T-cell (primary cell): ENCODE measurements around the gene ANKHD1. TPM values are rescaled to one million over a fixed set of nuclear protein-coding genes. Genes with fewer than 3 reads are reported as not detected.
"Not testable (repeated sequence)": the region's sequence is repeated elsewhere in the genome, so short reads cannot be mapped to it uniquely, and the experiment has no call there.

Experiments
- ATAC-seq, 4 experiments: fragments of 200-7000 bp in 3 of 4; fragments of 150-1000 bp in 1 of 4; cut with Tn5 transposase; replicated peaks in 1 of 4; 1 replicate in 3 of 4; 2 replicates in 1 of 4; pipeline ENCODE4 v1.10.0; 2021; ENCODE audit warnings: moderate library complexity in 3 of 4, mild to moderate bottlenecking in 2 of 4, moderate number of reproducible peaks in 1 of 4
- CTCF ChIA-PET, 2 donors: fragments of 300-600 bp; sonication (Branson Sonifier 250); formaldehyde crosslinking; loops; one replicate each; lab custom pipeline; 2022; ENCODE audit warnings: antibody characterized with exemption in 2 of 2; lab: Charles Lee
- POLR2A ChIA-PET, 2 donors: fragments of 300-600 bp; sonication (Branson Sonifier 250); formaldehyde crosslinking; loops; one replicate each; lab custom pipeline; 2022; ENCODE audit warnings: antibody characterized with exemption in 2 of 2; lab: Charles Lee
- DNase-seq, 35 experiments: peaks; one replicate each; pipeline versions ENCODE4 v3.0.0 to v3.0.0-alpha.2; 2013 to 2023
- H3K27ac ChIP-seq: one replicate; pipeline ENCODE4 v1.5.1; 2013; ENCODE audit warnings: low read length
- H3K27me3 ChIP-seq, 2 experiments: replicated peaks in 1 of 2; 1 replicate in 1 of 2; 2 replicates in 1 of 2; pipeline versions ENCODE4 v1.6.1 to v1.7.0; 2013; ENCODE audit warnings: low read length in 1 of 2, mixed read lengths in 1 of 2; ENCODE audit not compliant: control insufficient read depth in 2 of 2, insufficient read depth in 2 of 2; ENCODE audit errors: extremely low read depth in 1 of 2
- H3K36me3 ChIP-seq, 2 donors: 1 replicate in 1 of 2; 2 replicates in 1 of 2; pipeline versions ENCODE4 v1.6.1 to v1.7.0; 2013; ENCODE audit warnings: low read length in 1 of 2; ENCODE audit not compliant: control insufficient read depth in 2 of 2, insufficient read depth in 1 of 2; ENCODE audit errors: extremely low read depth in 1 of 2
- H3K4me1 ChIP-seq, 2 experiments: 1 replicate in 1 of 2; 2 replicates in 1 of 2; pipeline versions ENCODE4 v1.6.1 to v1.7.0; 2013; ENCODE audit warnings: low read length in 2 of 2, mixed read lengths in 1 of 2; ENCODE audit not compliant: insufficient read depth in 2 of 2, control insufficient read depth in 1 of 2; ENCODE audit errors: extremely low read depth in 1 of 2
- H3K4me3 ChIP-seq, 2 donors: 1 replicate in 1 of 2; 2 replicates in 1 of 2; pipeline versions ENCODE4 v1.5.1 to v1.7.0; 2013; ENCODE audit warnings: mild to moderate bottlenecking in 2 of 2, low read length in 1 of 2, moderate library complexity in 1 of 2; ENCODE audit not compliant: control insufficient read depth in 1 of 2; ENCODE audit errors: extremely low read depth in 1 of 2
- H3K9me3 ChIP-seq: 2 replicates; pipeline ENCODE4 v1.7.0; 2013
- H3K27ac Mint-ChIP-seq, 2 donors: one replicate each; pipeline ENCODE4 v1.8.0; 2020 to 2021; ENCODE audit warnings: mild to moderate bottlenecking in 2 of 2, mixed read lengths in 2 of 2
- H3K27me3 Mint-ChIP-seq, 2 donors: one replicate each; pipeline ENCODE4 v1.8.0; 2021 to 2022; ENCODE audit warnings: mixed read lengths in 2 of 2
- H3K36me3 Mint-ChIP-seq: one replicate; pipeline ENCODE4 v1.8.0; 2021; ENCODE audit warnings: mixed read lengths
- H3K4me1 Mint-ChIP-seq, 3 donors: one replicate each; pipeline ENCODE4 v1.8.0; 2020 to 2022; ENCODE audit warnings: mixed read lengths in 3 of 3, mild to moderate bottlenecking in 1 of 3
- H3K4me3 Mint-ChIP-seq, 3 donors: one replicate each; pipeline ENCODE4 v1.8.0; 2020 to 2022; ENCODE audit warnings: mild to moderate bottlenecking in 3 of 3, mixed read lengths in 3 of 3, moderate library complexity in 3 of 3
- H3K9me3 Mint-ChIP-seq, 3 donors: one replicate each; pipeline ENCODE4 v1.8.0; 2020 to 2022; ENCODE audit warnings: mixed read lengths in 3 of 3
- WGBS: methylation state at CpG from one replicate; pipeline ENCODE4 v1.1.5; 2013; ENCODE audit warnings: missing lambda C conversion rate; ENCODE audit not compliant: insufficient coverage; 5-methylcytosine and 5-hydroxymethylcytosine counted together
- total RNA-seq, 35 experiments: library from RNA in 6 of 35; stranded (reverse) in 6 of 35; fragments of 120-200 nt in 1 of 35; gene quantifications; one replicate each; pipeline versions ENCODE4 v1.2.1 to v1.2.4 and lab custom pipeline; 2013 to 2026

ANKHD1 gene
- total RNA-seq, 5 donors from 2014 or later (not counting 1 experiment from before 2014, with no cell fraction given): 184 to 220 (median 203) TPM

DNA sequence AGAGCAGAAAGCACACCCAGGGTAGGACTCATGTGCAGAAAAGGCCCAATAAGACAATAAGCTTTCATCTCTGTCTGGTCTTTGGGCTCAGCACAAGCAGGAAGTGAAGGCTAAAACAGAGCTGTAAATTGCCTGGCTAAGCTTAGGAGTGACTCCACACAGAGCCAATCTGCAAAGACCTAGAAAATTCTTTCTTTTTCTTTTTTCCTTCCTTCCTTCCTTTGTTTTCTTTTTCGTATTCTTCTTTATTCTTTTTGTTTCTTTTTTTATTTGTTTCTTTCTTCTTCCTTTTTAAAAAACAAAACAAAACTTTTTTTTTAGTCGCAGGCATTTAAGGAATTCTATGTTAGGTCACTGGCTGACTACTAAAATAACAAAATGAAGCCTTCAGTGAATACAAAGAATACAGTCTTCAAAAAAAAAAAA is 175.2 kb downstream of the ANKHD1 start:
- Histone ChIP-seq H3K27ac (no peak overlapping the region), H3K27me3 (peaks cover 0 to 2% of the 10 kb centered on the region in 2 experiments), H3K9me3 (no peaks in the 10 kb centered on the region), H3K36me3 (no peaks in the 10 kb centered on the region), H3K4me3 (no peak overlapping the region), H3K4me1 (no peaks in the 10 kb centered on the region)
- Mint-ChIP-seq H3K27me3 (peaks cover 0 to 8% of the 10 kb centered on the region in 2 donors), H3K4me1 (peaks cover 0 to 9% (median 6%) of the 10 kb centered on the region in 3 donors), H3K4me3 (no peak overlapping the region), H3K9me3 (no peaks in the 10 kb centered on the region), H3K36me3 (peaks cover 9% of the 10 kb centered on the region), H3K27ac (peak overlapping the region in 1 of 2 donors; percentile 16)
- ATAC-seq: peak; percentile 60 to 77 (median 64)
- no CpG with 5 or more reads among the region's 2 CpGs for WGBS
- ChIA-PET CTCF (interaction anchor here (0.6 to 1.4 kb wide), 4 partner anchors 30 to 127 kb away, joined by 3 to 5 read pairs (median 3); no protein-coding TSS in a partner anchor), POLR2A (interaction anchor here in 1 of 2 donors (0.5 kb wide), 1 partner anchor 98 kb away, joined by 4 read pairs; no protein-coding TSS in a partner anchor)
- no peak for DNase-seq

GRCh38 chr5:140579188-140579747 is 177.6 kb downstream of the ANKHD1 start:
- H3K27ac Mint-ChIP-seq, H3K4me1 Mint-ChIP-seq, H3K4me3 ChIP-seq, DNase-seq, H3K27ac ChIP-seq, H3K27me3 ChIP-seq, H3K36me3 Mint-ChIP-seq, H3K36me3 ChIP-seq, H3K9me3 Mint-ChIP-seq, H3K9me3 ChIP-seq, ATAC-seq, CTCF ChIA-PET, H3K4me1 ChIP-seq, H3K4me3 Mint-ChIP-seq: not testable (repeated sequence)
- POLR2A ChIA-PET: interaction anchor here in 1 of 2 donors (0.5 kb wide), 1 partner anchor 55 kb away, joined by 3 read pairs; no protein-coding TSS in a partner anchor
- peaks cover 8 to 12% of the 10 kb centered on the region in 2 donors for H3K27me3 Mint-ChIP-seq
- no CpG with 5 or more reads among the region's 6 CpGs for WGBS

- Histone ChIP-seq H3K27me3 (peaks cover 0 to 7% of the 10 kb centered on the region in 2 experiments), H3K27ac (no peak overlapping the region), H3K4me1 (no peaks in the 10 kb centered on the region), H3K36me3 (no peaks in the 10 kb centered on the region), H3K4me3 (no peak overlapping the region), H3K9me3 (no peaks in the 10 kb centered on the region)
- WGBS: no CpG with 5 or more reads among the region's 1 CpG
- Mint-ChIP-seq H3K9me3 (peaks cover 0 to 9% (median 0%) of the 10 kb centered on the region in 3 donors), H3K36me3 (peaks cover 3% of the 10 kb centered on the region), H3K27ac (no peak overlapping the region), H3K4me3 (no peak overlapping the region), H3K4me1 (no peaks in the 10 kb centered on the region), H3K27me3 (peaks cover 4 to 8% of the 10 kb centered on the region in 2 donors)
- ATAC-seq (no peak), DNase-seq (no peak)
- POLR2A ChIA-PET: no interaction called here
- CTCF ChIA-PET: no interaction called here
Measured at GRCh38 chr5:140587495-140587894, 185.9 kb downstream of the ANKHD1 start.

DNA sequence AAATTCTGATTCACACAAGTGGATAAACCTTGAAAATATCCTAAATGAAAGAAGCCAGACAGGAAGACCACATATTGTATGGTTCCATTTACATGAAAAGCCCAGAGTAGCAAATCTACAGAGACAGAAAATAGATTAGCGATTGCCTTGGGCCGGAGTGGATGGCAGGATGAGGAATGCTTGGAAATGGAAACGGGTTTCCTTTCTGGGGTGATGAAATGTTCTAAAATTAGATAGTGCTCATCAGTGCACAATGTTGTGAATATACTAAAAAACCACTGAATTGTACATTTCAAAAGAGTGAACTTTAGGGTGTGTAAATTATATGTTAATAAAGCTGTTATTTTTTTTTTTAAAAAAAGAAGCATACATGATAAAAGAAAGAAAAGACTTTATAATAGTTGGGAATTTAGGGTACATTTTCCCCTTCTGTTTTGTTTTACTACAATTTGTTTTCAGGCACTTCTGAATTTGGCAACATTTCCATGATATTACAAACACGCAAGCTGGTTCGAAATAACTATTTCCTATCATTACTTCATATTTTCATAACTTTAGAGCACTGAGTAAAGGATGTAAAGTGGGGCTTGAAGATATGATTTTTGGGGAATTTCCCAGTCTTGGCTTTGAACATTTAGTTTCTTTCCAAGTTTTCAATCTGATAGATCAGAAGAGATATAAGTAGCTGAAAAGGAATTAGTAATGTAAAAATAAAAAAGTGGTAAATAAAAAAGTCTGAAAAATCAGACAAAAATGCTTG is 186.9 kb downstream of the ANKHD1 start:
- Mint-ChIP-seq H3K4me1 (no peaks in the 10 kb centered on the region), H3K4me3 (no peak overlapping the region), H3K9me3 (peaks cover 0 to 6% (median 0%) of the 10 kb centered on the region in 3 donors), H3K36me3 (peaks cover 3% of the 10 kb centered on the region), H3K27me3 (peaks cover under 1 to 2% of the 10 kb centered on the region in 2 donors), H3K27ac (no peak overlapping the region)
- Histone ChIP-seq H3K9me3 (no peaks in the 10 kb centered on the region), H3K36me3 (no peaks in the 10 kb centered on the region), H3K27ac (no peak overlapping the region), H3K4me1 (no peaks in the 10 kb centered on the region), H3K4me3 (no peak overlapping the region), H3K27me3 (peaks cover 0 to 7% of the 10 kb centered on the region in 2 experiments)
- CTCF ChIA-PET: no interaction called here
- ATAC-seq (no peak), DNase-seq (no peak)
- WGBS: no CpG with 5 or more reads among the region's 5 CpGs
- POLR2A ChIA-PET: no interaction called here

Other genes starting within 250 kb of the ANKHD1 start
- 1 to 10 TPM; 1.9 to 6.0 (median 5.0) TPM for gene CYSTM1, start 226.6 kb upstream of the ANKHD1 start, total RNA-seq
- 10 to 100 TPM; 26.9 to 32.2 (median 28.1) TPM for gene PFDN1, start 98.7 kb upstream of the ANKHD1 start, total RNA-seq
- 1 to 10 TPM in 3 of 5 donors, under 1 TPM in 2; 0.47 to 2.8 (median 1.9) TPM for gene HBEGF, start 55.2 kb upstream of the ANKHD1 start, total RNA-seq
- gene SLC4A9, start 41.6 kb upstream of the ANKHD1 start, total RNA-seq: under 1 TPM in 1 of 5 donors, not detected in 4; 0.18 TPM
- gene EIF4EBP3, start 145.8 kb downstream of the ANKHD1 start, total RNA-seq: 10 to 100 TPM; 10.6 to 23.6 (median 20.4) TPM
- 10 to 100 TPM; 26.8 to 30.5 (median 28.4) TPM for gene SRA1, start 155.6 kb downstream of the ANKHD1 start, total RNA-seq
- gene APBB3, start 162.8 kb downstream of the ANKHD1 start, total RNA-seq: 10 to 100 TPM; 53.9 to 70.5 (median 64.1) TPM
- gene SLC35A4, start 163.0 kb downstream of the ANKHD1 start, total RNA-seq: 10 to 100 TPM; 47.7 to 75.2 (median 72.4) TPM
- 1 to 10 TPM in 4 of 5 donors, under 1 TPM in 1; 0.70 to 1.8 (median 1.3) TPM for gene CD14, start 231.3 kb downstream of the ANKHD1 start, total RNA-seq
- 10 to 100 TPM; 24.9 to 56.8 (median 52.2) TPM for gene TMCO6, start 237.6 kb downstream of the ANKHD1 start, total RNA-seq
- gene NDUFA2, start 245.8 kb downstream of the ANKHD1 start, total RNA-seq: 10 to 100 TPM; 36.6 to 48.8 (median 45.4) TPM
- gene IK, start 246.0 kb downstream of the ANKHD1 start, total RNA-seq: 100 to 1,000 TPM; 139 to 166 (median 152) TPM